DLD1 (cell line): ENCODE measurements around the gene SYAP1.
"Not testable (repeated sequence)": the region's sequence is repeated elsewhere in the genome, so short reads cannot be mapped to it uniquely, and the experiment has no call there.

Experiments
- in situ Hi-C: cut with HindIII; loops from 2 replicates; pipeline ENCODE4 v1.10.0; 2017; ENCODE audit warnings: low sequenced_read_pairs

SYAP1 gene

GRCh38 chrX:16719334-16720084 lies at the start of gene SYAP1:
TSS of gene SYAP1 (plus strand) at chrX:16719612. CDS start at chrX:16719725, 113 bp downstream.
- in situ Hi-C loops = no loop called here

DNA sequence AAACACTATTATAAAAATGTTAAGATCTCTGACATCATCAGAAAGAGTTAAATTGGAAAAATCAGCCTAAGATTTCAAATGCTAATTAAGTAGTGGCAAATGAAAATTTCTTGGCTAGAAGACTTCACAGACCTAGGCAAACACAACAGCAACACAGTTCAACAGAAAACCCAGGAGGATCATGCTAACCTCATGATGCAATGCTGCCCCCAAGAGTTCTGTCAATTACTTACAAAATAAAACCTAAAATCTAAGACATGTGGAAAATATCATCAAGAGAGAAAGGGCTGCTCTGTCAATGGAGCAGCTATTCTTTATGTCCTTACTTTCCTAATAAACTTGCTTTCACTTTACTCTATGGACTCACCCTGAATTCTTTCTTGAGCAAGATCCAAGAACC lies 48.4 kb upstream of the SYAP1 start:
- in situ Hi-C loops = no loop called here

- in situ Hi-C loops = no loop called here
Measured at GRCh38 chrX:16678689-16679088, 40.7 kb upstream of the SYAP1 start.

DNA sequence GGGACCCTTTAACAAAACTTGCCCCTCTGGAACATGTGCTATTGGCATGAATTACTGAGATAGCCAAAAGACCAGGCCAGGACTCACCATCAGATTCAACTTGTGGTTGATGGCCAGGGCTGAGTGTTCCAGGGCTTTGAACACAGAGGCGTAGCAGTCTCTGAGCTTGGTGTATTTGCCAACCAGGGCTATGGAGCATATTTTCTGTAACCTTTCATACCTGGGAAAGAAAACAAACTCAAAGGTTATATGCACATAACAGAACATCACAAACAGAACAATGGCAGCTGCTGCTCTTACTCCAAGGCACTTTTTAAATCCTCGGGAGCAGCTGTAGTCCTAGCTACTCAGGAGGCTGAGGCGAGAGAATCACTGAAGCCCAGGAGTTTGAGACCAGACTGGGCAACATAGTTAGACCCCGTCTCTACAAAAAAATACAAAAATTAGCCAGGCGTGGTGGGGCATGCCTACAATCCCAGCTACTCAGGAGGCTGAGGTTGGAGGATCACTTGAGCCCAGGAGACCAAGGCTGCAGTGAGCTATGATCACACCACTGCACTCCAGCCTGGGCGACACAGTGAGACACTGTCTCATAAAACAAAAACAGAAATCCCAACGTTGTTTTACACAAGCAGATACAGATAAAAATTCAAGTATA lies 36.3 kb upstream of the SYAP1 start:
- in situ Hi-C loops = no loop called here

GRCh38 chrX:16687514-16687913 lies 31.9 kb upstream of the SYAP1 start:
- in situ Hi-C loops = no loop called here

GRCh38 chrX:16695079-16695676 lies 24.2 kb upstream of the SYAP1 start:
- in situ Hi-C loops = no loop called here

GRCh38 chrX:16696956-16697355 lies 22.5 kb upstream of the SYAP1 start:
- in situ Hi-C loops = no loop called here

DNA sequence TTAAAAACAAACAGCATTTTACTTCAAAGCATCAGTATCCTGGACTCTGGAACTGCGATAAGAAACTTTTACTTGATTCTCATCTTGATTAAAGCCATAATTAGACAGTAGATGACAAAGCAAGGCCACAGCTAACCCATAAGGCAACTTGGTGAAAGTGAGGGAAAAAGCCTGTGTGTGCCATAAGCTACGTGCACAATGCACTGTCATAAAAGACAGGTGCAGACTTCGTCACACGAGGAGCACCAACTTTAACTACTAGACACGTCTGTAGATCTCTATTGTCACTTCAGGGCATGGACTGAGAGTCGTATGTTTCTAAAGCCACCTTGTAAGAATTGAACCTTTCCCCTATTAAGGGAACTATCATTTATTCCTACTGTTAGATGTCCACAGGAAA lies 20.0 kb upstream of the SYAP1 start:
- in situ Hi-C loops = no loop called here

- in situ Hi-C loops = no loop called here
Measured at GRCh38 chrX:16700734-16701133, 18.7 kb upstream of the SYAP1 start.

GRCh38 chrX:16702700-16703599 lies 16.5 kb upstream of the SYAP1 start:
- in situ Hi-C loops = no loop called here

DNA sequence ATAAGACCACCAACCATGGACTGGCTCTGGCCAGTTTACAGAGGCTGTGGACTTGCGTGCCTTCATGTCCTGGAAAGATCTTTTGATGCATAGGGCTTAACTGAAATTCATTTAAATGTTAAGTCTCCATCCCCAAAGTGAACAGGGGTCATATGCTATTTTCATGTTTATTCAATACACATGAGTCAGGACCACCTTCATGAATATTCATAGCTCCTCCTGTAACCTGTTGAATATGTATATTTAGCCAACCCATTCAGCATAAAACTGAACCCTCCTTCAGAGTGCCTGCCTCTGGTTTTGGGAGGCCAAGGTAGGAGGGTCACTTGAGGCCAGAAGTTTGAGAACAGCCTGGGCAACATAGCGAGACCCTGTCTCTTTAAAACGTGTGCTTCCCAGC lies 14.0 kb upstream of the SYAP1 start:
- in situ Hi-C loops = no loop called here

DNA sequence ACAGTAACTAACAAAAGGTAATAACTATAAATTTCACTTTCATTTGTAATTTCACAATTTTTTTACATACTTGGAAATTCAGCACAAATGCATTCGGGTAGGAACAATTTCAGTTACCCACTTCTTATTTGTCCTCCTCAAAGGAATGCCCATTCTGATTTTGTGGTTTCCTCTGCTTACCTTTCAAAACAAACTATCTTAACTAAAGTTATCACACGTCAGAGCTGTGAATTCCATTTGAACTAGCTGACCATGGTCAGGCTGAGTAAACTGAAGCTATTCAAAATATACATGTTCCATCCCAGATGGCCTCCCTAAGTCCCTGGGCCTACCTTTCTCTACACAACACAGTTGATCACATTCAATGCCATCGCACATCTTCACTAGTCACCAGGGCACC lies 11.4 kb upstream of the SYAP1 start:
- in situ Hi-C loops = no loop called here

GRCh38 chrX:16711219-16711811 lies 8.1 kb upstream of the SYAP1 start:
- in situ Hi-C loops = no loop called here

GRCh38 chrX:16711893-16712547 lies 7.4 kb upstream of the SYAP1 start:
- in situ Hi-C loops = no loop called here

DNA sequence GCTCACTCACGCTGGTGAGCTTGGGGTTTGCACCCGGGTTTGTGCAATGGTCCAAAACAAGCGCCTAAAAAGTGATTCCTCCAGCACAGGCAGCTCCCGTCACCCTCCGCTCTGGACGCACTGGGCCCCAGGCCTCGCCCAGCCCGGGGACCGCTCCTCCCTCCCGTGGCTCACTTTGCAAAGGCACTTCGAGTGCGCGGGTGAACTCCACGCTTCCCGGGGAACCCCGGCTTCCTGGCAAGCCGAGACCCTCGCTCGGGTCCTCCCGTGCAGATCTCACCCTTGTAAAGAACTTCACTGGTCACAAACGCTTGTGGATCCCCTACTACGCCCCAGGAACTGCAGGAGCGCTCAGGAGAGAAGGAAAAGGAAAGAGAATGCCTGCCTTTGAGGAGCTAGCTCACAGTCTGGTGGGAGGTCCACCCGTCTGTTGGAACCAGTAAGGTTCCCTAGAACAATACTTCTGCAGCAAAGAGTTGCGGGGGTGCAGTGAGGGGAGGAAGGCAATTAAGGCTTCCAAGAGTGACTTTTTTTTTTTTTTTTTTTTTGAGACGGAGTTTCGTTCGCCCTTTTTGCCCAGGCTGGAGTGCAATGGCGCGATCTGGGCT lies 6.8 kb upstream of the SYAP1 start, which contains the start of gene CTPS2:
CTPS2 (minus strand) TSS at position 122 of the 608 bp plus-strand sequence. CDS start 9,767 bp downstream, outside the sequence.
- in situ Hi-C loops = no loop called here

DNA sequence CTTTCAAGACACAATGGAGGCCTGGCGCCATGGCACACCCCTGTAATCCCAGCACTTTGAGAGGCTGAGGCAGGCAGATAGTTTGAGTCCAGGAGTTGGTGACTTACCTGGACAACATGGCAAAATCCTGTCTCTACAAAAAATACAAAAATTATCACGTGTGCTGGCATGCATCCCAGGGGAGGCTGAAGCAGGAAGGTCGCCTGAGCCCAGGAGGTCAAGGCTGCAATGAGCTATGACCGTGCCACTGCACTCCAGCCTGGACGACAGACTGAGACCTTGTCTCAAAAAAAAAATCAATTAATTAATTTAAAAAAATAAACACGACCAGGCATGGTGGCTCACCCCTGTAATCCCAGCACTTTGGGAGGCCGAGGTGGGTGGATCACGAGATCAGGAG lies 4.9 kb upstream of the SYAP1 start:
- in situ Hi-C loops = no loop called here

GRCh38 chrX:16715638-16716037 lies 3.8 kb upstream of the SYAP1 start:
- in situ Hi-C loops = not testable (repeated sequence)

- in situ Hi-C loops = not testable (repeated sequence)
Measured at GRCh38 chrX:16716451-16716850, 3.0 kb upstream of the SYAP1 start.

DNA sequence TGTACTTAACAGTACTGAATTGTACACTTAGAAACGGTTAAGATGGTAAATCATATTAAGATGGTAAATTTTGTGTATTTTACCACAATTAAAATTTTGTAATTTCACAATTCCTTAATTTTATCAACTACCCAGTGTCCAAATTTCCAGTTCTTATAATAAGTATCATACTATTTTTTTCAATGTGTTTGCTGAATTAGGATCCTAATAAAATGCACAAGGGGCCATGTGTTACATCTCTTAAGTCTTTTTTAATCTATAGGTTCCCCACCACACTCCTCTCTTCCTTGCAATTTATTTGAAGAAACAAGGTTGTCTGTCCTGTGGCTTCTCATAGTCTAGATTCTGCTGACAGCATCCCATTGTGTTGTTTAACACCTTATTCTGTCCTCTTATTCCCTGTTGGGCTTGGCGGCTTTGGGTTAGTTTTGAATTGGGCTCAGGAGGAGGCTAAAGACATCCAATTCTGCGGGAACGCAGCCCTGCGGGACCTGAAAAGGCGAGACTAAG lies 533 bp upstream of the SYAP1 start:
- in situ Hi-C loops = no loop called here
